Measurements from ENCODE around the gene SELE.

The SELE gene

GRCh38 chr1:169692756-169693460, 41.0 kb downstream of the SELE start:
- TF ChIP-seq TCF12 (IDR thresholded peaks at IDR 0.05; ENCODE audit: low read depth) (no peak), TEAD4 (IDR thresholded peaks at IDR 0.05) (no peak), EP300 (IDR thresholded peaks at IDR 0.05; ENCODE audit: borderline replicate concordance) (no peak), MAX (IDR thresholded peaks at IDR 0.05) (no peak), REST (IDR thresholded peaks at IDR 0.05; ENCODE audit: low read depth) (no peak), CREB1 (IDR thresholded peaks at IDR 0.05; ENCODE audit: low read depth) (no peak), NFIC (IDR thresholded peaks at IDR 0.05) (no peak), YY1 (IDR thresholded peaks at IDR 0.05; ENCODE audit: low read depth) (no peak), TAF1 (IDR thresholded peaks at IDR 0.05; ENCODE audit: low read depth) (no peak), CEBPB (IDR thresholded peaks at IDR 0.05) (no peak), FOXM1 (IDR thresholded peaks at IDR 0.05; ENCODE audit: borderline replicate concordance, low read depth) (no peak), EGR1 (IDR thresholded peaks at IDR 0.05) (no peak), RAD21 (IDR thresholded peaks at IDR 0.05; ENCODE audit: low read depth) (no peak), ZBTB7A (IDR thresholded peaks at IDR 0.05; ENCODE audit: low read depth) (no peak), USF1 (IDR thresholded peaks at IDR 0.05) (no peak)

GRCh38 chr1:169690489-169690888, 43.4 kb downstream of the SELE start:
- no peak for TF ChIP-seq TAF1 (IDR thresholded peaks at IDR 0.05; ENCODE audit: low read depth)
- TF ChIP-seq TEAD4 (IDR thresholded peaks at IDR 0.05) = no peak
- no peak for TF ChIP-seq TCF12 (IDR thresholded peaks at IDR 0.05; ENCODE audit: low read depth)
- no peak for TF ChIP-seq NFIC (IDR thresholded peaks at IDR 0.05)
- TF ChIP-seq EGR1 (IDR thresholded peaks at IDR 0.05) = no peak
- TF ChIP-seq MAX (IDR thresholded peaks at IDR 0.05) = no peak
- TF ChIP-seq FOXM1 (IDR thresholded peaks at IDR 0.05; ENCODE audit: borderline replicate concordance, low read depth) = no peak
- no peak for TF ChIP-seq REST (IDR thresholded peaks at IDR 0.05; ENCODE audit: low read depth)
- no peak for TF ChIP-seq EP300 (IDR thresholded peaks at IDR 0.05; ENCODE audit: borderline replicate concordance)

GRCh38 chr1:169689395-169689794, 44.5 kb downstream of the SELE start:
- TF ChIP-seq EP300 (IDR thresholded peaks at IDR 0.05; ENCODE audit: borderline replicate concordance) (no peak), RAD21 (IDR thresholded peaks at IDR 0.05; ENCODE audit: low read depth) (no peak), NFIC (IDR thresholded peaks at IDR 0.05) (no peak), YY1 (IDR thresholded peaks at IDR 0.05; ENCODE audit: low read depth) (no peak), CREB1 (IDR thresholded peaks at IDR 0.05; ENCODE audit: low read depth) (no peak), REST (IDR thresholded peaks at IDR 0.05; ENCODE audit: low read depth) (no peak), TAF1 (IDR thresholded peaks at IDR 0.05; ENCODE audit: low read depth) (no peak), TEAD4 (IDR thresholded peaks at IDR 0.05) (no peak), EGR1 (IDR thresholded peaks at IDR 0.05) (no peak), MAX (IDR thresholded peaks at IDR 0.05) (no peak), USF1 (IDR thresholded peaks at IDR 0.05) (no peak), FOXM1 (IDR thresholded peaks at IDR 0.05; ENCODE audit: borderline replicate concordance, low read depth) (no peak), TCF12 (IDR thresholded peaks at IDR 0.05; ENCODE audit: low read depth) (no peak), CEBPB (IDR thresholded peaks at IDR 0.05) (no peak), ZBTB7A (IDR thresholded peaks at IDR 0.05; ENCODE audit: low read depth) (no peak)

GRCh38 chr1:169683661-169684060, 50.2 kb downstream of the SELE start:
- TF ChIP-seq CEBPB (IDR thresholded peaks at IDR 0.05) (no peak), TAF1 (IDR thresholded peaks at IDR 0.05; ENCODE audit: low read depth) (no peak), TCF12 (IDR thresholded peaks at IDR 0.05; ENCODE audit: low read depth) (no peak), EGR1 (IDR thresholded peaks at IDR 0.05) (no peak), EP300 (IDR thresholded peaks at IDR 0.05; ENCODE audit: borderline replicate concordance) (no peak), YY1 (IDR thresholded peaks at IDR 0.05; ENCODE audit: low read depth) (no peak), CREB1 (IDR thresholded peaks at IDR 0.05; ENCODE audit: low read depth) (no peak), NFIC (IDR thresholded peaks at IDR 0.05) (no peak), USF1 (IDR thresholded peaks at IDR 0.05) (no peak), FOXM1 (IDR thresholded peaks at IDR 0.05; ENCODE audit: borderline replicate concordance, low read depth) (no peak), ZBTB7A (IDR thresholded peaks at IDR 0.05; ENCODE audit: low read depth) (no peak)

Measured in Ishikawa (cell line).